ENCODE measurements around the gene ARMC5.

DNA sequence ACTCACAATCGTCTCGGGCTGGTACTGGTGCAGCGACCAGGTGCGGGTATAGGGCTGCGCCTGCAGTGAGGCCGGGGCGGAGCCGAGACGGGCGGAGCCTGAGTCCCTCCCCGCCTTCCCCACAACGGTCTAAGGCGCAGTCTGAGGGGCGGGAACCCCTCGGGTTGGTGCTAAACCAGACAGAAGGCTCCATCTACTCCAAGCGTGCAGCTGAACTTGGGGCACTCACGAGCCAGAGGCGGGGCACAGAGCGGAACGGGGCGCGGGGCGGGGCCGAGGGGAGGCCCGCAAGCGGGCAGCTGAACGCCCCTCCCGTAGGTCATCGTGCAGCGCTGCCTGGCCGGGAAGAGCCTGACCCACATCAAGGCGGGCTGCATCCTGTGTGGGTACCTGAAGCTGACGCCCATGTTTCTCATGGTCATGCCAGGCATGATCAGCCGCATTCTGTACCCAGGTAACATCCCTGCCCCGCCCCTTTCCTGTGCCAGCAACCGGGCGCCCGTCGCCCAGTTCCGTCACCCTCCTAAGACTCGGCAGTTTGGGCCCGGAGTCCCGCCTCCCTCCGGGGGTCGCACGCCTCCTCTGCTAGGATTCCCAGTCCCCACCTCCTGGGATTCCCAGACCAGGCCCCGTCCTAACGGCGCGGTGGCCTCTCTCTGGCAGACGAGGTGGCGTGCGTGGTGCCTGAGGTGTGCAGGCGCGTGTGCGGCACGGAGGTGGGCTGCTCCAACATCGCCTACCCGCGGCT, 28.6 kb downstream of the ARMC5 start:
- TF ChIP-seq, protein P1, sequence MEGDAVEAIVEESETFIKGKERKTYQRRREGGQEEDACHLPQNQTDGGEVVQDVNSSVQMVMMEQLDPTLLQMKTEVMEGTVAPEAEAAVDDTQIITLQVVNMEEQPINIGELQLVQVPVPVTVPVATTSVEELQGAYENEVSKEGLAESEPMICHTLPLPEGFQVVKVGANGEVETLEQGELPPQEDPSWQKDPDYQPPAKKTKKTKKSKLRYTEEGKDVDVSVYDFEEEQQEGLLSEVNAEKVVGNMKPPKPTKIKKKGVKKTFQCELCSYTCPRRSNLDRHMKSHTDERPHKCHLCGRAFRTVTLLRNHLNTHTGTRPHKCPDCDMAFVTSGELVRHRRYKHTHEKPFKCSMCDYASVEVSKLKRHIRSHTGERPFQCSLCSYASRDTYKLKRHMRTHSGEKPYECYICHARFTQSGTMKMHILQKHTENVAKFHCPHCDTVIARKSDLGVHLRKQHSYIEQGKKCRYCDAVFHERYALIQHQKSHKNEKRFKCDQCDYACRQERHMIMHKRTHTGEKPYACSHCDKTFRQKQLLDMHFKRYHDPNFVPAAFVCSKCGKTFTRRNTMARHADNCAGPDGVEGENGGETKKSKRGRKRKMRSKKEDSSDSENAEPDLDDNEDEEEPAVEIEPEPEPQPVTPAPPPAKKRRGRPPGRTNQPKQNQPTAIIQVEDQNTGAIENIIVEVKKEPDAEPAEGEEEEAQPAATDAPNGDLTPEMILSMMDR (IDR thresholded peaks at IDR 0.05), result no peak
- peak; percentile 72 for TF ChIP-seq EZH2 (IDR thresholded peaks at IDR 0.05)
